Endothelial cell (in vitro differentiated cells): ENCODE results near the gene MARCHF11. TPM values are rescaled to one million over a fixed set of nuclear protein-coding genes. Genes with fewer than 3 reads are reported as not detected.

ENCODE experiments used
- DNase-seq: peaks from one replicate; pipeline ENCODE4 v3.0.0; 2021; ENCODE audit warnings: low spot score
- H3K27ac Mint-ChIP-seq: one replicate; pipeline ENCODE4 v1.8.0; 2021; ENCODE audit warnings: mixed read lengths, inconsistent platforms; ENCODE audit not compliant: unreplicated experiment
- H3K27me3 Mint-ChIP-seq: one replicate; pipeline ENCODE4 v1.8.0; 2021; ENCODE audit warnings: mild to moderate bottlenecking, moderate library complexity, mixed read lengths, inconsistent platforms; ENCODE audit not compliant: unreplicated experiment
- H3K36me3 Mint-ChIP-seq: one replicate; pipeline ENCODE4 v1.8.0; 2021; ENCODE audit warnings: mild to moderate bottlenecking, low read depth, mixed read lengths, inconsistent platforms; ENCODE audit not compliant: unreplicated experiment
- H3K4me1 Mint-ChIP-seq: one replicate; pipeline ENCODE4 v1.8.0; 2021; ENCODE audit warnings: mild to moderate bottlenecking, mixed read lengths, inconsistent platforms; ENCODE audit not compliant: unreplicated experiment
- H3K4me3 Mint-ChIP-seq: one replicate; pipeline ENCODE4 v1.8.0; 2021; ENCODE audit warnings: mild to moderate bottlenecking, mixed read lengths, inconsistent platforms; ENCODE audit not compliant: unreplicated experiment
- H3K9me3 Mint-ChIP-seq: one replicate; pipeline ENCODE4 v1.8.0; 2021; ENCODE audit warnings: mixed read lengths, inconsistent platforms; ENCODE audit not compliant: unreplicated experiment
- total RNA-seq: library from RNA; stranded (reverse); fragmentation: NEBNext Ultra II Directional; extraction: Animal tissue kit (Norgen Biotek cat#: 25700); gene quantifications from one replicate; pipeline ENCODE4 v1.2.1, GENCODE V29; 2021; ENCODE audit not compliant: unreplicated experiment
- TF ChIP-seq, protein P1 (sequence below): fragments of 200-600 bp; sonication (generic); IDR thresholded peaks from one replicate; pipeline ENCODE4 v1.5.0; 2021; ENCODE audit warnings: antibody characterized with exemption; ENCODE audit not compliant: unreplicated experiment

Gene MARCHF11
- total RNA-seq, 1 donor from 2014 or later, result 2.2 TPM

GRCh38 chr5:16066320-16066719 lies 113.3 kb downstream of the MARCHF11 start:
- DNase-seq, result no peak
- Mint-ChIP-seq H3K4me1 (no peaks in the 10 kb centered on the region), H3K27ac (no peak overlapping the region), H3K4me3 (no peak overlapping the region), H3K9me3 (no peaks in the 10 kb centered on the region), H3K36me3 (no peaks in the 10 kb centered on the region), H3K27me3 (no peaks in the 10 kb centered on the region)
- TF ChIP-seq, protein P1, sequence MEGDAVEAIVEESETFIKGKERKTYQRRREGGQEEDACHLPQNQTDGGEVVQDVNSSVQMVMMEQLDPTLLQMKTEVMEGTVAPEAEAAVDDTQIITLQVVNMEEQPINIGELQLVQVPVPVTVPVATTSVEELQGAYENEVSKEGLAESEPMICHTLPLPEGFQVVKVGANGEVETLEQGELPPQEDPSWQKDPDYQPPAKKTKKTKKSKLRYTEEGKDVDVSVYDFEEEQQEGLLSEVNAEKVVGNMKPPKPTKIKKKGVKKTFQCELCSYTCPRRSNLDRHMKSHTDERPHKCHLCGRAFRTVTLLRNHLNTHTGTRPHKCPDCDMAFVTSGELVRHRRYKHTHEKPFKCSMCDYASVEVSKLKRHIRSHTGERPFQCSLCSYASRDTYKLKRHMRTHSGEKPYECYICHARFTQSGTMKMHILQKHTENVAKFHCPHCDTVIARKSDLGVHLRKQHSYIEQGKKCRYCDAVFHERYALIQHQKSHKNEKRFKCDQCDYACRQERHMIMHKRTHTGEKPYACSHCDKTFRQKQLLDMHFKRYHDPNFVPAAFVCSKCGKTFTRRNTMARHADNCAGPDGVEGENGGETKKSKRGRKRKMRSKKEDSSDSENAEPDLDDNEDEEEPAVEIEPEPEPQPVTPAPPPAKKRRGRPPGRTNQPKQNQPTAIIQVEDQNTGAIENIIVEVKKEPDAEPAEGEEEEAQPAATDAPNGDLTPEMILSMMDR, result no peak

DNA sequence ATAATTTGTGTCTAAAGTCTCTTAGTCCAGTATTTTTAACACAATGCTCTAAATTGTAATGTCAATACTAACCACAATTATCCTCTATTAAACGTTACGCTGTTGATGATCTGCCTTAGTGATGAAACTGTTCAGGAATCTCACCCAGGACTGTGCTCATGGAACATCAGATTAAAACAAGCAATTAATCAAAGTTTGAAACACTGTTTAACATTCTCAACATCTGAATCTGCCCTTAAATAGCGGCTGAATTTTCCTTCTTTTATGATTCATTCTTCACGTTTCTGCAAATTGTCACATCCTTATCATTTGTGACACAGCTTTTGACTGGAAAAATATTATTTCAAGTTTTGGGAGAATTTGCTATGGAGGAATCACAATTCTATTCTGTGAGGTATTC lies 113.8 kb downstream of the MARCHF11 start:
- TF ChIP-seq, protein P1, result no peak
- Mint-ChIP-seq H3K4me1 (no peaks in the 10 kb centered on the region), H3K27me3 (no peaks in the 10 kb centered on the region), H3K27ac (no peak overlapping the region), H3K36me3 (no peaks in the 10 kb centered on the region), H3K9me3 (no peaks in the 10 kb centered on the region), H3K4me3 (no peak overlapping the region)
- no peak for DNase-seq

- no peaks in the 10 kb centered on the region for H3K36me3 Mint-ChIP-seq
- H3K27me3 Mint-ChIP-seq, result no peaks in the 10 kb centered on the region
- TF ChIP-seq, protein P1, result no peak
- H3K4me3 Mint-ChIP-seq, result no peak overlapping the region
- H3K9me3 Mint-ChIP-seq, result no peaks in the 10 kb centered on the region
- no peak for DNase-seq
- H3K4me1 Mint-ChIP-seq, result no peaks in the 10 kb centered on the region
- no peak overlapping the region for H3K27ac Mint-ChIP-seq
These were observed 115.3 kb downstream of the MARCHF11 start for GRCh38 chr5:16064135-16064893.

DNA sequence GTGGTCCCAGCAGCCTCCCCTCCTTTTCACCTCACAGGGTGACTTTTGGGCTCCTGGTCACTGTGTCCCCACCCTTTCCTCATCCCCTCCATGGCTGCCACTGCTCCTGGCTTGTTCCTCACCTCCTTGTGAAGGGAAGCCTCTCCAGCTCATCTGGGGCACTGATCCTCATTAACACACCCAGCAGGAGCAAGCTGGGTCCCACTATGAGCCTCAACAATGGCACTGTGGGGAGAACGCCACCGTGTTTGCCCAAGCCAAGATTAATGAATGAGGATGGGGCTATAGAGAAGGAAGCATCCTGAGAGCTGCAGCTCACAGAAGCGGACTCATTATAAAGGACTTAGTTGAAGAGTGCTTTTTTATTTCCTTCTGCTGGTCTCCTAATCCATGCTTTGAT lies 118.4 kb downstream of the MARCHF11 start:
- DNase-seq, result no peak
- Mint-ChIP-seq H3K27ac (no peak overlapping the region), H3K36me3 (no peaks in the 10 kb centered on the region), H3K9me3 (no peaks in the 10 kb centered on the region), H3K27me3 (no peaks in the 10 kb centered on the region), H3K4me1 (no peaks in the 10 kb centered on the region), H3K4me3 (no peak overlapping the region)
- TF ChIP-seq, protein P1, result no peak

GRCh38 chr5:16057277-16057676 lies 122.3 kb downstream of the MARCHF11 start:
- no peak overlapping the region for H3K27ac Mint-ChIP-seq
- no peak overlapping the region for H3K4me3 Mint-ChIP-seq
- H3K9me3 Mint-ChIP-seq, result no peaks in the 10 kb centered on the region
- H3K4me1 Mint-ChIP-seq, result no peaks in the 10 kb centered on the region
- no peaks in the 10 kb centered on the region for H3K36me3 Mint-ChIP-seq
- DNase-seq, result no peak
- TF ChIP-seq, protein P1, result no peak
- H3K27me3 Mint-ChIP-seq, result no peaks in the 10 kb centered on the region
